ENCODE results near the gene PDE4D.

The PDE4D gene

GRCh38 chr5:59917121-59917520, 23.6 kb upstream of the PDE4D start:
- no peaks in the 10 kb centered on the region for H3K27me3 ChIP-seq (replicated peaks; ENCODE audit: insufficient read depth, low read length)
- TF ChIP-seq CTCF (IDR thresholded peaks at IDR 0.05; ENCODE audit: low read length) (no peak), EZH2 (optimal IDR thresholded peaks at IDR 0.05; ENCODE audit: low read depth, low read length) (no peak), EZH2phosphoT487 (IDR thresholded peaks at IDR 0.05; ENCODE audit: low read length) (no peak)
- H3K4me1 ChIP-seq (ENCODE audit: low read length) = no peaks in the 10 kb centered on the region
- no peak for DNase-seq
- H3K79me2 ChIP-seq (ENCODE audit: low read length) = no peaks in the 10 kb centered on the region
- no peak overlapping the region for H3K4me3 ChIP-seq (ENCODE audit: low read length)
- H3K9me2 ChIP-seq (replicated peaks; ENCODE audit: insufficient read depth, low read length) = no peaks in the 10 kb centered on the region; the same call in 1 of the 2 replicates
- no peak overlapping the region for H3K9ac ChIP-seq (ENCODE audit: low read length)
- H3K36me3 ChIP-seq (replicated peaks; ENCODE audit: insufficient read depth, low read length) = no peaks in the 10 kb centered on the region
- H3K9me3 ChIP-seq (replicated peaks; ENCODE audit: insufficient read depth, low read length) = no peaks in the 10 kb centered on the region
- no peak overlapping the region for H3K27ac ChIP-seq (ENCODE audit: low read length)
- H3F3A ChIP-seq (ENCODE audit: insufficient read depth, low read length) = no peaks in the 10 kb centered on the region
- H4K20me1 ChIP-seq (ENCODE audit: insufficient read depth, low read length) = no peaks in the 10 kb centered on the region
- no peak overlapping the region for H3K4me2 ChIP-seq (ENCODE audit: low read depth, low read length)
- no peak overlapping the region for H2AFZ ChIP-seq (ENCODE audit: low read length)

GRCh38 chr5:59905188-59905587, 11.7 kb upstream of the PDE4D start:
- no peaks in the 10 kb centered on the region for H3K9me2 ChIP-seq (replicated peaks; ENCODE audit: insufficient read depth, low read length)
- no peaks in the 10 kb centered on the region for H3K27me3 ChIP-seq (replicated peaks; ENCODE audit: insufficient read depth, low read length)
- no peak overlapping the region for H3K4me2 ChIP-seq (ENCODE audit: low read depth, low read length)

GRCh38 chr5:59897075-59897474, 3.5 kb upstream of the PDE4D start:
- Histone ChIP-seq H3K36me3 (replicated peaks; ENCODE audit: insufficient read depth, low read length) (no peaks in the 10 kb centered on the region), H3K9me3 (replicated peaks; ENCODE audit: insufficient read depth, low read length) (no peaks in the 10 kb centered on the region), H2AFZ (ENCODE audit: low read length) (no peak overlapping the region), H3K4me2 (ENCODE audit: low read depth, low read length) (no peak overlapping the region), H3K4me3 (ENCODE audit: low read length) (no peak overlapping the region), H3K27ac (ENCODE audit: low read length) (no peak overlapping the region), H3K79me2 (ENCODE audit: low read length) (no peaks in the 10 kb centered on the region), H3K9me2 (replicated peaks; ENCODE audit: insufficient read depth, low read length) (no peaks in the 10 kb centered on the region), H3F3A (ENCODE audit: insufficient read depth, low read length) (no peaks in the 10 kb centered on the region), H4K20me1 (ENCODE audit: insufficient read depth, low read length) (no peaks in the 10 kb centered on the region), H3K4me1 (ENCODE audit: low read length) (no peaks in the 10 kb centered on the region), H3K9ac (ENCODE audit: low read length) (no peak overlapping the region), H3K27me3 (replicated peaks; ENCODE audit: insufficient read depth, low read length) (no peaks in the 10 kb centered on the region)
- TF ChIP-seq EZH2 (optimal IDR thresholded peaks at IDR 0.05; ENCODE audit: low read depth, low read length) (no peak), CTCF (IDR thresholded peaks at IDR 0.05; ENCODE audit: low read length) (no peak), EZH2phosphoT487 (IDR thresholded peaks at IDR 0.05; ENCODE audit: low read length) (no peak)
- no peak for DNase-seq

More at GRCh38 chr5:59905188-59905587, 11.7 kb upstream of the PDE4D start:
- no peaks in the 10 kb centered on the region for H3K36me3 ChIP-seq (replicated peaks; ENCODE audit: insufficient read depth, low read length)
- DNase-seq = no peak
- no peaks in the 10 kb centered on the region for H4K20me1 ChIP-seq (ENCODE audit: insufficient read depth, low read length)
- no peak overlapping the region for H3K27ac ChIP-seq (ENCODE audit: low read length)
- no peak overlapping the region for H3K4me3 ChIP-seq (ENCODE audit: low read length)
- H3K4me1 ChIP-seq (ENCODE audit: low read length) = no peaks in the 10 kb centered on the region
- H3K9ac ChIP-seq (ENCODE audit: low read length) = no peak overlapping the region
- no peaks in the 10 kb centered on the region for H3K9me3 ChIP-seq (replicated peaks; ENCODE audit: insufficient read depth, low read length)
- no peak for TF ChIP-seq EZH2 (optimal IDR thresholded peaks at IDR 0.05; ENCODE audit: low read depth, low read length)
- TF ChIP-seq EZH2phosphoT487 (IDR thresholded peaks at IDR 0.05; ENCODE audit: low read length) = no peak
- TF ChIP-seq CTCF (IDR thresholded peaks at IDR 0.05; ENCODE audit: low read length) = no peak
- H3K79me2 ChIP-seq (ENCODE audit: low read length) = no peaks in the 10 kb centered on the region
- no peaks in the 10 kb centered on the region for H3F3A ChIP-seq (ENCODE audit: insufficient read depth, low read length)
- no peak overlapping the region for H2AFZ ChIP-seq (ENCODE audit: low read length)

Measured in MM.1S (cell line).